Activated naive CD8-positive, alpha-beta T cell treated with anti-CD3 and anti-CD28 coated beads, Interleukin-2, amount 50 U/mL, for 24 hours (primary cell): ENCODE data around the gene EDC3.

Experiments used
- ATAC-seq: fragments of 150-1000 bp; cut with Tn5 transposase; one replicate; pipeline ENCODE4 v1.10.0; 2021
- DNase-seq: peaks from one replicate; pipeline ENCODE4 v3.0.0; 2021
- H3K27ac Mint-ChIP-seq: one replicate; pipeline ENCODE4 v1.8.0; 2021; ENCODE audit warnings: mild to moderate bottlenecking, mixed read lengths
- H3K27me3 Mint-ChIP-seq: one replicate; pipeline ENCODE4 v1.8.0; 2021; ENCODE audit warnings: mixed read lengths
- H3K36me3 Mint-ChIP-seq: one replicate; pipeline ENCODE4 v1.8.0; 2021; ENCODE audit warnings: low read depth, mixed read lengths
- H3K4me1 Mint-ChIP-seq: one replicate; pipeline ENCODE4 v1.8.0; 2021; ENCODE audit warnings: mixed read lengths
- H3K4me3 Mint-ChIP-seq: one replicate; pipeline ENCODE4 v1.8.0; 2021; ENCODE audit warnings: mild to moderate bottlenecking, moderate library complexity, mixed read lengths
- H3K9me3 Mint-ChIP-seq: one replicate; pipeline ENCODE4 v1.8.0; 2021; ENCODE audit warnings: mixed read lengths

Gene EDC3

GRCh38 chr15:74724570-74725224 is 28.9 kb upstream of the EDC3 start:
- Mint-ChIP-seq H3K27me3 (peaks cover 19% of the 10 kb centered on the region), H3K4me1 (peaks cover 13% of the 10 kb centered on the region), H3K36me3 (no peaks in the 10 kb centered on the region), H3K9me3 (no peaks in the 10 kb centered on the region), H3K4me3 (peak overlapping the region; percentile 63), H3K27ac (no peak overlapping the region)
- no peak for DNase-seq
- no peak for ATAC-seq

- H3K9me3 Mint-ChIP-seq: no peaks in the 10 kb centered on the region
- no peak overlapping the region for H3K4me3 Mint-ChIP-seq
- peaks cover 19% of the 10 kb centered on the region for H3K27me3 Mint-ChIP-seq
- no peaks in the 10 kb centered on the region for H3K36me3 Mint-ChIP-seq
- ATAC-seq (no peak), DNase-seq (no peak)
- H3K4me1 Mint-ChIP-seq: peaks cover 13% of the 10 kb centered on the region
- no peak overlapping the region for H3K27ac Mint-ChIP-seq
These were observed 28.0 kb upstream of the EDC3 start for GRCh38 chr15:74723754-74724334.

- Mint-ChIP-seq H3K9me3 (no peaks in the 10 kb centered on the region), H3K27ac (no peak overlapping the region), H3K36me3 (no peaks in the 10 kb centered on the region), H3K4me1 (peaks cover 13% of the 10 kb centered on the region), H3K4me3 (no peak overlapping the region), H3K27me3 (peaks cover 19% of the 10 kb centered on the region)
- no peak for ATAC-seq
- no peak for DNase-seq
These were observed 27.4 kb upstream of the EDC3 start for GRCh38 chr15:74723187-74723586.

DNA sequence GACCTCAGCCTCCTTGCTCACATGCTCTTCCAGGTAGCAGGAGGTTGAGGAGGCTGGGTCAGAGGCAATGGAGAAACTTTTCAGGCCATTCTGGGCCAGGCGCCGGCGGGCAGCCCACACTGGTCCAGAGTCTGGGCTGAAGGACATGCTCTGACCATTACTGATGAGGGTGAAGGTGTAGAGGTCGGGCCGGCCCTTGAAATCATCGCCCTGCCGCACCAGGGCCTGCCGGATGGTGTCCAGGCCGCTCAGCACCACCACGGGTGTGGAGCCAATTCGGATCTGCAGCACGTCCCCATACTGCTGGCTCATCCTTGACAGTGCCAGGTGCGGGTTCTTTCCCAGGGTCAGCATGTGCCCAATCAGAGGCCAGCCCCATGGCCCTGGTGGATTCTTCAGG is 26.8 kb upstream of the EDC3 start:
- Mint-ChIP-seq H3K4me3 (no peak overlapping the region), H3K27ac (no peak overlapping the region)

DNA sequence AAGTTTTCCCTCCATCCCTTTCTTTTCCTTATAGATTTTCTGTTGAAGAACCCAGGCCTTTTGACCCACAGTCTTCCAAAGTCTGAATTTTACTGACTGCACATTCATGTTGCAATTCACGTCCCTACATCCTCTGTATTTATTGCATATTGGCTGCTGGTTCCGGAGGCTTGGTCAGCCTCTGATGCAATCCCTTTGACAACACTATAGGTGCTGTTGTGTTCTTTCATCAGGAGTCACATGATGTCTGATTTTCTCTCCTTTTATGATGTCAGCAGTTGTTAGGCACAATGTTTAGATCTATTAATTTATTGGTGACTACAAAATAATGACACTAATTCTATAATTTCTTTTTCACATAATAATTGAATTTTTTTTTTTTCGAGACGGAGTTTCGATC is 20.8 kb upstream of the EDC3 start:
- Mint-ChIP-seq H3K9me3 (no peaks in the 10 kb centered on the region), H3K27me3 (no peaks in the 10 kb centered on the region), H3K4me3 (no peak overlapping the region), H3K4me1 (no peaks in the 10 kb centered on the region), H3K27ac (no peak overlapping the region), H3K36me3 (no peaks in the 10 kb centered on the region)
- no peak for DNase-seq
- no peak for ATAC-seq

More for the DNA sequence above, 26.8 kb upstream of the EDC3 start:
- ATAC-seq (no peak), DNase-seq (no peak)
- Mint-ChIP-seq H3K27me3 (peaks cover 14% of the 10 kb centered on the region), H3K4me1 (peaks cover 13% of the 10 kb centered on the region), H3K36me3 (no peaks in the 10 kb centered on the region), H3K9me3 (no peaks in the 10 kb centered on the region)

DNA sequence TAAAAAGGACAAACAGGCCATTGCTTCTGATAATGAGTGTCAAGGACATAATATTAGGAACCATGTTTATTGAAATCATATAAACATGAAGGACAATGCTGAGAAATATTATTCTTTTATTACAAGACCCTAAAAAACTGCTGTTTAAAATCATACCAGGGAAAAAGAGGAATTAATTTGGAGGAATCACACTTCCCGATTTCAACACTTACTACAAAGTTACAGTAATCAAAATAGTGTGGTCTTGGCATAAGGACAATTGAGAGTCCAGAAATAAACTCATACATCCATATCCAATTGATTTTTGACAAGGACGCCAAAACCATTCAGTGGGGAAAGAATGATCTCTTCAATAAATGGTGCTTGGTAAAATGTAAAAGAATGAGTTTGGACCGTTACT is 16.5 kb upstream of the EDC3 start:
- Mint-ChIP-seq H3K27me3 (peaks cover 5% of the 10 kb centered on the region), H3K9me3 (no peaks in the 10 kb centered on the region), H3K27ac (no peak overlapping the region), H3K4me3 (no peak overlapping the region), H3K36me3 (no peaks in the 10 kb centered on the region), H3K4me1 (peaks cover 5% of the 10 kb centered on the region)
- DNase-seq (no peak), ATAC-seq (no peak)

DNA sequence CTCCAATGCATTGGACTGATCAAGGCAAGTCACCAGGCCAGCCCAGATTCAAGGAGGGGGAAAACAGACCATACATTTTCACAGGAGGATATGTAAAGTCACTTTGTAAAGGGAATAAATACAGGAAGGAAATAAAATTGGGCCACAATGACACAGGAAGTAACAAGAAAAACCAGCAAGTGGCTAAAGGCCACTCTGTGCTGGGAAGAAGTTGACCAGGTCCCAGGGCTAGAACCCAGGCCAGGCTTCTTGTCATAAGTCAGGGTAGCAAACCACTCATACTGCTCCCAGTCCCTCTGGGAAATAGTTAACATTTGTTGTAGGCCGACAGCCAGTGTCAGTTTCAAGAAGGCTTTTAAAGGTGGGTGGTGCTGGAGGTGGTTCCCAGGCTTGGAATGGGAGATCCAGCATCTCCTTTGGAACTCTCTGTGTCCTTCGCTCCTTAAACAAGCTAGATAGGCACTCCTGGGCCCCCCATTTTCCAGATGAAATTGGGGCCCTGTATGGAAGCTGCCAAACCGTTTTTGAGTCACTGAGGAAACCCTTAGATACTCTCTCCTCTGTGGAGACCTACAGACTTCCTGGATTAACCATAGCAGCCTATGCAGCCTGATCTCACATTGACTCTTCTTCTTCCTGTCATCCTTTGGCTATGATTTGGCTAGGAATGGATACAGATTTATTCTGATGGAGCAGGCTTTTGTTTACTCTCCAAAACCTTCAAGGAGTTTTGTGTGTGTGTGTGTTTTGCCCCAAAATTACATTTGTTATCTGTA is 14.7 kb upstream of the EDC3 start:
- no peak for ATAC-seq
- Mint-ChIP-seq H3K4me1 (peaks cover 5% of the 10 kb centered on the region), H3K9me3 (no peaks in the 10 kb centered on the region), H3K36me3 (no peaks in the 10 kb centered on the region), H3K4me3 (no peak overlapping the region), H3K27me3 (peaks cover 10% of the 10 kb centered on the region), H3K27ac (no peak overlapping the region)
- no peak for DNase-seq

GRCh38 chr15:74709892-74710291 is 14.1 kb upstream of the EDC3 start:
- no peaks in the 10 kb centered on the region for H3K9me3 Mint-ChIP-seq
- DNase-seq (no peak), ATAC-seq (no peak)
- peaks cover 11% of the 10 kb centered on the region for H3K27me3 Mint-ChIP-seq
- H3K4me1 Mint-ChIP-seq: peaks cover 5% of the 10 kb centered on the region
- H3K27ac Mint-ChIP-seq: no peak overlapping the region
- H3K36me3 Mint-ChIP-seq: no peaks in the 10 kb centered on the region
- no peak overlapping the region for H3K4me3 Mint-ChIP-seq

DNA sequence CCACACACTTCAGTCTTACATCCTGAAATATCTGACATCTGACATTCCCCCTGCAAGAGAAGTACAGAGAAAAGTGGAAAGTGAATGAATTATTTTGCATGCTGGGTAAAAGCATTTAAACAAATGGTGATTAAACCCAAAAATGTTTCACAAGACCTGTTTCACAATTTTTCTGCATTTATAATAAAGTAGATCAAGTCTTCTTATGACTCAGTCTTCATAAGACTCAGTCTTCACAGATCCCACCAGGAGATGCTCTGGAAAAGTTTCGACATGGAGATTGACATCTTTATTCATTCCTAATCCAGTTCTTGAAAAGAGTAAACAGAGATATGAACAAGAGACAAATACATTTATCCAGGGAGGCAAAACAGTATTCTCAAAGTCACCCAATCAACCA is 13.2 kb upstream of the EDC3 start:
- ATAC-seq (no peak), DNase-seq (no peak)
- Mint-ChIP-seq H3K27me3 (peaks cover 14% of the 10 kb centered on the region), H3K4me3 (no peak overlapping the region), H3K9me3 (no peaks in the 10 kb centered on the region), H3K27ac (no peak overlapping the region), H3K4me1 (peaks cover 5% of the 10 kb centered on the region), H3K36me3 (no peaks in the 10 kb centered on the region)

DNA sequence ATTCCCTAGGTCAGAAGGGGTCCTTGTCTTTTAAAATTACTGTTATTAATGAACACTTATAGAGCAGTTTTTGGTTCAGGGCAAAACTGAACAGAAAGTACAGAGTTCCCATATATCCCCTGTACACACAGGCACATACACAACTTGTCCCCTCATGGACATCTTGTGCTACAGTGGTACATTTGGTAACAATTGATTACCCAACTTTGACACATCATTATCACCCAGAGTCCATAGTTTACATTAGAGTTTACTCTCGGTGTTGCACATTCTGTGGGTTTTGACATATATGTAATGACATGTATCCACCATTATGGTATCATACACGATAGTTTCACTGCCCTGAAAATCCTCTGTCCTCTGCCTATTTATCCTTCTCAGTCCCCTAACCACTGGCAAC is 984 bp upstream of the EDC3 start:
- ATAC-seq: no peak
- Mint-ChIP-seq H3K27me3 (no peaks in the 10 kb centered on the region), H3K27ac (peak overlapping the region; percentile 98), H3K36me3 (peaks cover 2% of the 10 kb centered on the region), H3K4me3 (peak overlapping the region; percentile 99), H3K4me1 (peaks cover 39% of the 10 kb centered on the region), H3K9me3 (no peaks in the 10 kb centered on the region)
- no peak for DNase-seq

GRCh38 chr15:74696398-74696729 is 540 bp upstream of the EDC3 start:
- H3K36me3 Mint-ChIP-seq: peaks cover 2% of the 10 kb centered on the region
- no peaks in the 10 kb centered on the region for H3K9me3 Mint-ChIP-seq
- H3K4me3 Mint-ChIP-seq: peak overlapping the region; percentile 99
- ATAC-seq (no peak), DNase-seq (no peak)
- peak overlapping the region; percentile 98 for H3K27ac Mint-ChIP-seq
- H3K4me1 Mint-ChIP-seq: peaks cover 39% of the 10 kb centered on the region
- no peaks in the 10 kb centered on the region for H3K27me3 Mint-ChIP-seq

DNA sequence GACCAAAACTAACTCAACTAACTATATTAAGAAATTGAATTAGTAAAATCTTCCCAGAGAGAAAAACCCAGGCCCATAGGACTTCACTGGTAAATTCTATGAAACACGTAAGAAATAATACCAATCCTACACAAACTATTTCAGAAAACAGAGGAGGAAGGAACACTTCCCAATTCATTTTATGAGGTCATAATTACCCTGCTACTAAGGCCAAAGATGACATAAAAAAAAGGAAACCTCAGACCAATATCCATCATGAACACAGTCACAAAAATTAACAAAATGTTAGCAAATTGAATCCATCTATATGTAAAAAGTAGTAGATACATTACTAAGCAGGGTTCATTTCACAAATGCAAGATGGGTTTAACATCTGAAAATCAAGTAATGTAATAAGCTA is 3.5 kb downstream of the EDC3 start:
- peaks cover 39% of the 10 kb centered on the region for H3K4me1 Mint-ChIP-seq
- ATAC-seq (no peak), DNase-seq (no peak)
- peaks cover 2% of the 10 kb centered on the region for H3K36me3 Mint-ChIP-seq
- no peaks in the 10 kb centered on the region for H3K9me3 Mint-ChIP-seq
- no peak overlapping the region for H3K4me3 Mint-ChIP-seq
- H3K27ac Mint-ChIP-seq: no peak overlapping the region
- H3K27me3 Mint-ChIP-seq: no peaks in the 10 kb centered on the region

DNA sequence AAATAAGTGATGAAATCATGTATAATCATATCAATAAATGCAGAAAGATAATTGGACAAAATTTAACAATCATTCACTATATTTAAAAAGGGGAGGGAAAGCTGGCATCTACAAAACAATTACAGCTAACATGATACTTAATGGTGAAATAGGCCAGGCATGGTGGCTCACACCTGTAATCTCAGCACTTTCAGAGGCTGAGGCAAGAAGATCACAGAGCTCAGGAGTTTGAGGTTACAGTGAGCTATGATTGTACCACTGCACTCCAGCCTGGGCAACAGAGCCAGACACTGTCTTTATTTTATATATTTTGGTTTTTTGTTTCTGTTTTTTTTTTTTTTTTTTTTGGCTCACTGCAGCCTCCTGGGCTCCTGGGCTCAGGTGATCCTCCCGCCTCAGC is 12.1 kb downstream of the EDC3 start:
- no peaks in the 10 kb centered on the region for H3K27me3 Mint-ChIP-seq
- H3K4me1 Mint-ChIP-seq: no peaks in the 10 kb centered on the region
- H3K9me3 Mint-ChIP-seq: peaks cover 10% of the 10 kb centered on the region
- no peak overlapping the region for H3K4me3 Mint-ChIP-seq
- peaks cover 23% of the 10 kb centered on the region for H3K36me3 Mint-ChIP-seq
- H3K27ac Mint-ChIP-seq: no peak overlapping the region
- ATAC-seq (no peak), DNase-seq (no peak)

DNA sequence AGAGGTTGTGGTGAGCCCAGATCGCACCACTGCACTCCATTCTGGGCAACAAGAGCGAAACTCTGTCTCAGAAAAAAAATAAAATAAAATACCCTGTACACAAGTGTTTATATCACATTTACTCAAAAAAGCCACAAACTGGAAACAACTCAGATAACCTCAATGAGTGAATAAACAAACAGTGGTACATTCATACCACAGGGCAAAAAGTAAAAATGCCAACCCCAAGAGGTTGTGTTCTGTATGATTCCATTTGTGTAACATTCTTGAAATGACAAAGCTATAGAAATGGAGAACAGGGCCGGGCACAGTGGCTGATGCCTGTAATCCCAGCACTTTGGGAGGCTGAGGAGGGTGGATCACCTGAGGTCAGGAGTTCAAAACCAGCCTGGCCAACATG is 12.9 kb downstream of the EDC3 start:
- Mint-ChIP-seq H3K4me3 (no peak overlapping the region), H3K27ac (no peak overlapping the region), H3K4me1 (peaks cover 2% of the 10 kb centered on the region), H3K27me3 (no peaks in the 10 kb centered on the region), H3K9me3 (peaks cover 10% of the 10 kb centered on the region), H3K36me3 (peaks cover 23% of the 10 kb centered on the region)
- ATAC-seq: no peak
- no peak for DNase-seq

DNA sequence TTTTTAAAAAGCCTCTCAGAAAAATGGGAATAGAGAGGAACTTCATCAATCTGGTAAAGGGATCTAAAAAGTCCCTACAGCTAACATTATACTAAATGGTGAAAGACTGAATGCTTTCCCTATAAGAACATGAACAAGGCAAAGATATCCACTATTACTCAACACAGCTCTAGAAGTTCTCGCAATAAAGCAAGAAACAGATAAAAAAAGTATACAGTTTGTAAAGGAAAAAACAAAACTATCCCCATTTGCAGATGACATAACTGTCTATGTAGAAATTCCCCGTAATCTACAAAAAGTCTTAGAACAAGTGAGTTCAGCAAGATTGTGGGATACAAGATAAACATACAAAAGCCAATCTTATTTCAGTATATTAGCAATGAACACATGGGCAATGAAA is 15.4 kb downstream of the EDC3 start:
- peaks cover 7% of the 10 kb centered on the region for H3K4me1 Mint-ChIP-seq
- peaks cover 8% of the 10 kb centered on the region for H3K9me3 Mint-ChIP-seq
- ATAC-seq: no peak
- DNase-seq: no peak
- H3K27ac Mint-ChIP-seq: no peak overlapping the region
- H3K36me3 Mint-ChIP-seq: peaks cover 19% of the 10 kb centered on the region
- no peak overlapping the region for H3K4me3 Mint-ChIP-seq
- H3K27me3 Mint-ChIP-seq: no peaks in the 10 kb centered on the region
